K562 (cell line): ENCODE data around the gene EYA2.

Experiments
- BRCA1 ChIP-seq, 2 experiments: fragments of 450-650 bp in 1 of 2; sonication (generic) in 1 of 2; formaldehyde crosslinking in 1 of 2; IDR thresholded peaks; 2 replicates each; pipeline versions ENCODE4 v1.5.0 to v1.6.1; 2017 to 2020; ENCODE audit warnings: mild to moderate bottlenecking in 1 of 2, missing genetic modification reagents in 1 of 2
- CTCF ChIP-seq, 3 experiments: IDR thresholded peaks in 2 of 3; conservative IDR thresholded peaks in 1 of 3; 2 replicates each; pipeline ENCODE4 v1.5.1; 2011 to 2012; ENCODE audit warnings: low read length in 3 of 3, mild to moderate bottlenecking in 3 of 3, control low read depth in 2 of 3, improper control_type of control experiment in 1 of 3, inconsistent platforms in 1 of 3, low read depth in 1 of 3, mixed read lengths in 1 of 3, moderate library complexity in 1 of 3; ENCODE audit not compliant: insufficient read depth in 2 of 3
- EHMT2 ChIP-seq: fragments of 450-650 bp; IDR thresholded peaks from 2 replicates; pipeline ENCODE4 v1.6.1; 2018; ENCODE audit warnings: antibody characterized with exemption
- EP300 ChIP-seq: IDR thresholded peaks from 2 replicates; pipeline ENCODE4 v1.6.1; 2012; ENCODE audit warnings: low read length, improper control_type of control experiment
- ERF ChIP-seq: fragments of 450-650 bp; formaldehyde crosslinking; IDR thresholded peaks from 2 replicates; pipeline ENCODE4 v1.4.0; 2020; ENCODE audit warnings: mild to moderate bottlenecking, mixed read lengths
- MIER1 ChIP-seq: fragments of 450-650 bp; IDR thresholded peaks from 2 replicates; pipeline ENCODE4 v1.6.1; 2016; ENCODE audit warnings: antibody characterized with exemption, mild to moderate bottlenecking, low read depth
- POLR2AphosphoS5 ChIP-seq: IDR thresholded peaks from 2 replicates; pipeline ENCODE4 v1.6.1; 2011; ENCODE audit warnings: mild to moderate bottlenecking, low read depth, low read length, moderate library complexity; ENCODE audit not compliant: control insufficient read depth, insufficient read depth
- ZBTB11 ChIP-seq, 3 experiments: fragments of 200-800 bp in 1 of 3; fragments of 250-450 bp in 1 of 3; fragments of 450-650 bp in 1 of 3; sonication (Bioruptor Pico) in 1 of 3; sonication (Bioruptor generic) in 1 of 3; formaldehyde crosslinking in 1 of 3; IDR thresholded peaks; 2 replicates each; pipeline versions ENCODE4 v1.6.1 to v1.8.0; 2016 to 2022; ENCODE audit warnings: mild to moderate bottlenecking in 2 of 3, missing genetic modification characterization in 2 of 3, missing compliant biosample characterization in 1 of 3, moderate library complexity in 1 of 3
- ZBTB2 ChIP-seq: fragments of 450-650 bp; IDR thresholded peaks from 2 replicates; pipeline ENCODE4 v1.6.1; 2016; ENCODE audit warnings: antibody characterized with exemption
- ZFP36 ChIP-seq: fragments of 150-350 bp; IDR thresholded peaks from 2 replicates; pipeline ENCODE4 v1.6.1; 2018; ENCODE audit warnings: low read length, low read depth; ENCODE audit not compliant: partially characterized antibody

GRCh38 chr20:47089151-47089550 is 194.5 kb downstream of the EYA2 start:
- TF ChIP-seq EHMT2 (no peak), ZFP36 (no peak), ERF (CRISPR knock-in tag) (no peak), MIER1 (no peak), EP300 (no peak), BRCA1 (IDR thresholded peaks at IDR 0.05) (no peak), BRCA1 (CRISPR knock-in tag; IDR thresholded peaks at IDR 0.05) (no peak), ZBTB2 (no peak), ZBTB11 (CRISPR knock-in tag; IDR thresholded peaks at IDR 0.05) (no peak), POLR2AphosphoS5 (no peak), CTCF (IDR thresholded peaks at IDR 0.05 in 2 of 3, conservative IDR thresholded peaks at IDR 0.05 in 1 of 3; ENCODE audit: insufficient read depth in 2 of 3, low read depth in 1 of 3, low read length in 3 of 3) (no peak)
